Type B pancreatic cell (in vitro differentiated cells): ENCODE results near the gene PLCB3. TPM values are rescaled to one million over a fixed set of nuclear protein-coding genes. Genes with fewer than 3 reads are reported as not detected.

ENCODE experiments used
- DNase-seq: peaks from one replicate; pipeline ENCODE4 v3.0.0; 2021; ENCODE audit warnings: mixed read lengths; ENCODE audit not compliant: unreplicated experiment; ENCODE audit errors: extremely low spot score
- H3K27ac Mint-ChIP-seq: 2 replicates; pipeline ENCODE4 v1.8.0; 2021; ENCODE audit warnings: mild to moderate bottlenecking, mixed read lengths
- H3K27me3 Mint-ChIP-seq: 2 replicates; pipeline ENCODE4 v1.8.0; 2021; ENCODE audit warnings: mixed read lengths
- H3K36me3 Mint-ChIP-seq: 2 replicates; pipeline ENCODE4 v1.8.0; 2021; ENCODE audit warnings: mixed read lengths
- H3K4me1 Mint-ChIP-seq: one replicate; pipeline ENCODE4 v1.8.0; 2021; ENCODE audit warnings: mixed read lengths; ENCODE audit not compliant: unreplicated experiment
- H3K4me3 Mint-ChIP-seq: 2 replicates; pipeline ENCODE4 v1.8.0; 2021; ENCODE audit warnings: mild to moderate bottlenecking, mixed read lengths
- H3K9me3 Mint-ChIP-seq: 2 replicates; pipeline ENCODE4 v1.8.0; 2021; ENCODE audit warnings: mixed read lengths
- CTCF ChIP-seq: fragments of 200-600 bp; sonication (generic); conservative IDR thresholded peaks from 2 replicates; pipeline ENCODE4 v1.5.0; 2021; ENCODE audit warnings: antibody characterized with exemption, mild to moderate bottlenecking
- total RNA-seq: library from RNA; stranded (reverse); gene quantifications from 2 replicates; pipeline ENCODE4 v1.2.1, GENCODE V29; 2021; ENCODE audit warnings: low replicate concordance

PLCB3 gene
- total RNA-seq, 1 donor from 2014 or later: 40.7 TPM

GRCh38 chr11:64284962-64285884, 33.9 kb downstream of the PLCB3 start, which contains the start of gene GPR137:
TSS of gene GPR137 (plus strand) at chr11:64285848. CDS start at chr11:64286525, 677 bp downstream.
- no peak for TF ChIP-seq CTCF
- Mint-ChIP-seq H3K27me3 (peaks cover 14% of the 10 kb centered on the region), H3K36me3 (peaks cover 12% of the 10 kb centered on the region), H3K27ac (peak within 1 kb of the TSS; percentile 88), H3K4me1 (peaks cover 13% of the 10 kb centered on the region), H3K9me3 (no peaks in the 10 kb centered on the region), H3K4me3 (peak within 1 kb of the TSS; percentile 87)
- peak; percentile 93 for DNase-seq

- no peaks in the 10 kb centered on the region for H3K9me3 Mint-ChIP-seq
- peaks cover 16% of the 10 kb centered on the region for H3K36me3 Mint-ChIP-seq
- DNase-seq: no peak
- TF ChIP-seq CTCF: no peak
- H3K4me1 Mint-ChIP-seq: peaks cover 13% of the 10 kb centered on the region
- H3K4me3 Mint-ChIP-seq: peak overlapping the region; percentile 86
- peak overlapping the region; percentile 79 for H3K27ac Mint-ChIP-seq
- H3K27me3 Mint-ChIP-seq: peaks cover 23% of the 10 kb centered on the region
Observed at GRCh38 chr11:64285885-64286800, 34.8 kb downstream of the PLCB3 start.

GRCh38 chr11:64286801-64287159, 35.5 kb downstream of the PLCB3 start:
- Mint-ChIP-seq H3K27me3 (peaks cover 23% of the 10 kb centered on the region), H3K36me3 (peaks cover 10% of the 10 kb centered on the region), H3K4me1 (peaks cover 13% of the 10 kb centered on the region), H3K9me3 (no peaks in the 10 kb centered on the region), H3K27ac (no peak overlapping the region), H3K4me3 (peak overlapping the region; percentile 86)
- TF ChIP-seq CTCF: no peak
- no peak for DNase-seq

GRCh38 chr11:64287676-64288352, 36.5 kb downstream of the PLCB3 start:
- no peak for TF ChIP-seq CTCF
- Mint-ChIP-seq H3K4me3 (peak overlapping the region; percentile 69), H3K4me1 (peaks cover 12% of the 10 kb centered on the region), H3K36me3 (peaks cover 10% of the 10 kb centered on the region), H3K27me3 (peaks cover 28% of the 10 kb centered on the region), H3K27ac (no peak overlapping the region), H3K9me3 (no peaks in the 10 kb centered on the region)
- DNase-seq: no peak

GRCh38 chr11:64288353-64288750, 37.0 kb downstream of the PLCB3 start:
- Mint-ChIP-seq H3K4me3 (no peak overlapping the region), H3K4me1 (peaks cover 9% of the 10 kb centered on the region), H3K9me3 (no peaks in the 10 kb centered on the region), H3K27me3 (peaks cover 33% of the 10 kb centered on the region), H3K36me3 (peaks cover 10% of the 10 kb centered on the region), H3K27ac (no peak overlapping the region)
- no peak for TF ChIP-seq CTCF
- no peak for DNase-seq
